GM19238 (cell line): ENCODE measurements around the gene ZNF367.
"Not testable (repeated sequence)": the region's sequence is repeated elsewhere in the genome, so short reads cannot be mapped to it uniquely, and the experiment has no call there.

Experiments used
- DNase-seq: peaks from one replicate; pipeline ENCODE4 v3.0.0; 2011; ENCODE audit warnings: low spot score; ENCODE audit not compliant: insufficient read length

The ZNF367 gene

DNA sequence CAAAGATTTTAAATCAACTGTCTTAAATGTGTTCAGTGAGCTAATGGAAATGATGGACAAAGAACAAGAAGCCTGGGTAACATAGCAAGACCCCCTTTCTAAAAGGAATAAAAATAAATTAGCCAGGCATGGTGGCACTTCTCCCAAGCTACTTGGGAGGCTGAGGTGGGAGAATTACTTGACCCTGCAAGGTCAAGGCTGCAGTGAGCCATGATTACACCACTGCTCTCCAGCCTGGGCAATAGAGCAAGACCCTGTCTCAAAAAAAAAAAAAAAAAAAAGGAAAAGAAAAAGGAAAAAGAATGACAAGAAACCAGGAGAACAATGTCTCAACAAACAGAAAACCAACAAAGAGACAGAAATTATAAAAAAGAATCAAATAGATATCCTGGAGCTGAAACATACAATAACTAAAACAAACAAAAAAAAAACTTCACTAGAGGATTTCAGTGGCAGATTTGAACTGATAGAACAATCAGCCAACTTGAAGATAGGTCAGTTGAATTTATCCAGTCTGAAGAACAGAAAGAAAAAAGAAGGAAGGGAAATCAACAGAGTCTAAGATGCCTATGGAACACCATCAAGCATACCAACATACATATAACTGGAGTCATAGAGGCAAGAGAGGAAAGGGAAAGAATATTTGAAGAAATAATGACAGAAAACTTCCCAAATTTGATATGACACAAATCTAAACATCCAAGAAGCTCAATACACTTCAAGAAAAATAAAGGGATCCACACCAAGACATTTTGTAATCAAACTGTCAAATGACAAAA lies 17.8 kb downstream of the ZNF367 start:
- DNase-seq: no peak

DNA sequence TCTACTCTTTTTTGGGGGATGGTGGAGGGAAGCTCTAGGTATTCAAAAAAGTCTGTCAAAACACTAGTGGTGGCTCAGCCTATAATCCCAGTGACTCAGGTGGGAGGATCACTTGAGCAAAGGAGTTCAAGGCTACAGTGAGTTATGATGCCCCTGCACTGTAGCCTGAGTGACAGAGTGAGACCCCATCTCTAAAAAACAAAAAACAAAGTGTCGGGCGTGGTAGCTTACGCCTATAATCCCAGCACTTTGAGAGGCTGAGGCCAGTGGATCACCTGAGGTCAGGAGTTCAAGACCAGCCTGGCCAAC lies 18.9 kb downstream of the ZNF367 start:
- no peak for DNase-seq

DNA sequence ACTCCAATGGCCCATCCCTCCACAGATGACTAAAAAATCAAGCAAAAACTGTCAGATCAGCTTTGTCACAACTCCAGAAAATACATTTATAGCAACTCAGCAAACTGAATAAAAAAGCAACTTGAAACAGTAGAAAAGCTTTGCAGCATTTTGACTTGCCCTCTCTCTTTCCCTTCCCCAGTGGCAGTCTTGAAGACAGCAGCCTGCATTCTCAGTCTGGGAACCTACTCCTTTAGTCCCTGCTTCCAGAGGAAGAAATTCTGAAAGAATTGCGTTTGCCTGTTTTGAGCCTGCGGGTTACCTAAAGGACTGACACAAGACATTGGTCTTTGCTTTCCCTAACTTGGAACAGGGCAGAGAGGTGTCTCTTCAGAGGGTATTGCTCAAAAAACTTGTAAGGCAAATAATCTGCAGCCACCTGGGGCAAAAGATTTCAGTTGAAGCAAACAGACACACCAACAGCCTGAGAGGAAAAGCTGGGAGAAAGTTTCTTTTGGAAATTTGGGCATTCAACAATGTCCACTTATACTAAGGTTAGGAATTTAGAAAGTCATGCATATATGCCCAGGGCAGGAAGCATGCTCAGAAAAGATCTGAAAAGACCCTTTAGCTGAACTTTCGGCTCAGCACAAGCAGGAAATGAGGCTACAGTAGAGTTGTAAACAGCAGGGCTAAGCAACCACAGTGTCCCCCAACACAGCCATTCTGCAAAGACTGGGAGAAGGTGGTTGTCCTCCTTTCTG lies 19.4 kb downstream of the ZNF367 start:
- DNase-seq: no peak

DNA sequence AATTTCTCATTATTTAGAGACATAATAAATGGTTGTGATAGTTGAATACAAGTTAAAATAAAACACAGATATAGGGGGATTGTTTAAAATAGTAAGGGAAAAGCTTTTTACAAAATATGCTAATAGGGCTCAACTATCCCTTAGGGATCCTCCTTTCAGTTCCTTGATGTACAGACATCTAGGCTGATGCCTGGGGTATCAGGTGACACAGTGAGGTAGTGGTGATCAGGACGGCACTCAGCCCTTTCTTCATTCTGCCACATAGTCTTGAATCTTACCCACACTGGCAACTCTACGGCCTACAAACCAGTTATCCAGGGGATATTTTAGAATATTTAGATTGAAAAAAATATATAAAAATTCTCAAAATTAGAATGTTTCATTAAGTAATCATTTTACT lies 22.2 kb downstream of the ZNF367 start:
- no peak for DNase-seq

DNA sequence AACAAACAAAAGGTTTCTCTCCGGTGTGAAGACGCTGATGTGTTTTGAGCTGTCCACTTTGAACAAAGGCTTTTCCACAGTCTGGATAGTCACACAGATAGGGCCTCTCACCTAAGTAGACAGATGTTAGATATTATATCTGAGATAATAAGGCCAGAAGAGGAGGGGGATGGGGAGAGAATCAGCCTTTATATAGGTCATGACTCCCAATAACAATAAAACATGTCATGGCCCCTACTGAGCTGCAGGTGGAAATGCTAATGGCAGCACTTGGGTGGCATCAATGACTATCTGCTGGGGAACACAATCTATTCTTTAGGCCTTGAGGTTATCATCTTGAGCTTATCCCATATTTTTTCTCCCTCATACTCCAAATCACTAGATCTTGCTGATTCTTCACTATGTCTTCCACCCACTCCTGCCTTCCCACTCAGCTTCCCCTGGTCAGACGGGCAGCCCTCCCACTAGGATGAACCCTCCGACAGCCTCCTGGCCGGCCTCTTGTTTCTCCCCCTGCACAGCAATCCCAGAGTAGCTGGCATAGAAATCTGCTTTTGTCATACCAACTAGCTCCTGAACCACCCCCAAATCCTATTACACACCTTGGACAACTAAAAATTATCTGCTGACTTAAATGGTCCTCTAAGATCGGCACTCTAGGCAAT lies 23.2 kb downstream of the ZNF367 start:
- no peak for DNase-seq

DNA sequence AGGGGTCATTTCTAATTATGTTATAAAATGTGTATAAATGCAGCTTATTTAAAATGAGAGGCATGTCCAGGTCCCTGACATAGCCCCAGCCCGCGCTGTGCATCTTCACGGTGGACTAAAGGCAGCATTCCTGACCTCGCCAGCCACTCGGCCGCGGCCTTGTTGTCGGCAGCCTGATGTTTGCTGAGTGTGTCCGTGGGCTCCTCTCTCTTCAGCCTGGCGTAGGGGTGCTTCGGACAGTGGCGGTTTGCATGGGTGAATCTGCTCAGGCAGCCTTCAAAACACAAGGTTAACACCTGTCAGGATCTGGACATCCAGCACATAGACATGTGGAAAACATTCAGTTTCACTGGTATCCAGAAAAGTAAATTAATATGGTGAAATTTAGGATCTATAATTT lies 25.9 kb downstream of the ZNF367 start:
- DNase-seq: no peak

DNA sequence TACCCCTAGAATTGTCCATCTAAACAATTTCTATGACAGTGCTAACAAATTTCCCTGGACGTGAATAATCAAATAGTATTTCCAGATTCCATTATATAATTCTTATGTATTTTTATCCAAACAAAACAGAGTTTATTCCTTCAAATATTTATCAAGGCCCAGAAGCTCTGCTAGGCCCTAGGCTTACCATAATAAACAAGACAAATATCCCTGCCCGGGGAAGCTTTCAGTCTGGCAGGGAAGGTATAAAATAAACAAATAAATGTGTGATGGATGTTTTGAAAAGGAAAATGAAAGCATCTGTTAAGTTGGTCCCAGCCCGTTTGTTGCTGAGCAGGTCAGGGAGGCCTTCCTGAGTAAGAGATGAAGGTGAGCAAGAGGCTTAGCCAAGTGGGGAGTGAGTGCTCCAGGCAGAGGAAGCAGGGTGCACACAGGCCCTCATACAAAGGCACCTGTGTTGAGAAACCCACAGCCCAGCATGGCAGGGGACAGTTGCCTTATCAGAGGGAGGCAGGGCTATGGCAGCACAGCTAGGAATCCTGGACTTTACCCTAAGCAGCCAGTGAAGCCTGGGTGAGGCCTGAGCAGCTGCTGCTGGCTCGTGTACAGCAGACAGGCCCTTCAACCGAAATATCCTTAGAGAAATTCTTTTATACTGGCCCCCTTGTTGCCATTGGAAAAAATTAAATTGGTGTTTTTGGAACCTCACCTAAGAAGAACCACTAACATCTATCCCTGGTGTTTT lies 27.0 kb downstream of the ZNF367 start:
- DNase-seq: no peak

DNA sequence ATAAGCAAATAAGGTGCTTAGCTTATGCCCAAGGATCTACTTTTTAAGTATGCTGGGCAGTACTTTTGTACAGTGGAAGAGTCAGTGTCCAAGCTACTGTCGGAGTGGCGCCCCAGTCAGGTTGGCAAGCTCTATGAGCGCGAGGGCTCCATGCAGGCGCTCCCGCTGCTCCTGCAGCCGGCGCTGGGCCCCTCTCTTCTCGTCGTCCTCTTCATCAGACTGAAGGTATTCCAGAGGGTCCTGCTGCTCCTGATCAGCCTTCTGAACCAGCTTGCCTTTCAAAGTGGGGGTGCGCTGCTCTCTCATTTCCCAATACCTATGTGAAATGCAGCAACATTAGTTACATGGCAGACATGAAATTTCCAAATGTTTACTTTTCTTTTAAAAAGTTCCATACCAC lies 30.0 kb downstream of the ZNF367 start:
- DNase-seq: no peak

DNA sequence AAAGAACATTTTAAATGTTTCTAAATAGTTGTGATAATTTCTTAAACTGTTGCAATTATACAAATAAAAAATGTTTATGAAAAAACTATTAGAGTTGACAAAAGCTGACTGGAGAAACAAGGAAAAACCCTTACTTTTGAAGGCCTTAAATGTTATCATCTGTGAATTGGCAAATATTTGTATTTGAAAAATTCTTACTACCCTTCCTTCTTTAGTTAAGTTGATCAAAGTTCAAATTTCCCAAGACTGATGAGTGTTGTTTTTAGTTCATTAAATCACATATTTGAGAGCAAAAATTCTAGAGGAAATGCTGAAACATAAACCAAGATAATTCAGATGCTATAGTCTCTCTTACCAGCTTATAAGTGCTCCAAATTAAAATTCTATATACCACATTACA lies 32.0 kb downstream of the ZNF367 start:
- DNase-seq: no peak

DNA sequence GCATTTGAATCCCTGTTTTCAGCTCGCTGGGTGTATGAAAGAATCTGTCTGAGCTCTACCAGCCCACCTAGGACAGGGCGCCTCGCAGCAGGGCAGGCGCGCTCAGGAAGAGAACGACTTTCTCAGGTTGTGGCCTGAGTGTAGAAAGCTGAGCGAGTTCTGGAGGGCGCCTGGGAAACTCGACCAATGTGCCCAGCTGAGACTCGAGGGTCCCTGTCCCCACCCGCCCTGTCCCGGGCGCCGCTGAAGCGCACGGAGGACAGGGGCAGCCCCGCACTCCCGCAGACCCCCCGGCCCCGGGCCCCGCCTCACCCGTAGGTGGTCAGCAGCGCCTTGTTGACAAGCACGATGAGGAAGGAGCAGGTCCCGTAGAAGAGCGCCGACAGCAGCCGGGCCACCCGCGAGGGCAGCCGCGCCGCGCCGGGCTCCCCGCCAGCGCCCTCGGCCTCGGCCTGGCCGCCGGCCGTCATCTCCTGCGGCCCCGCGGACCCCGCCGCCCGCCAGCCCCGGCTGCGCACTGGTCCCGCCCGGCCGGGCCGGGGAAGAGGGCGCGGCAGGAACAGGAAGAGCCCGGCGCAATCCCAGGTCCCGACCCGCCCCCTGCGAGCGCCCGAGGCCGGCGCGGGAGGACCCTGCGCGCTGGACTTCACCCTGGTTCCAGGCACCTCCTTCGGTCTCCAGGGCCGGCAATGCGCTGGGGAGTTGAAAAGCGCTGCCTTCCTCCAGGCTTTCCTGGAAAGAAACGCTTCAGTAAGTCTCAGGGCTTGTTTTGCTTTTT lies 34.8 kb downstream of the ZNF367 start, which contains the start of gene SLC35D2:
SLC35D2 (minus strand) TSS at position 547 of the 778 bp plus-strand sequence; CDS start at position 470, 77 bp downstream.
- DNase-seq: peak; percentile 40

DNA sequence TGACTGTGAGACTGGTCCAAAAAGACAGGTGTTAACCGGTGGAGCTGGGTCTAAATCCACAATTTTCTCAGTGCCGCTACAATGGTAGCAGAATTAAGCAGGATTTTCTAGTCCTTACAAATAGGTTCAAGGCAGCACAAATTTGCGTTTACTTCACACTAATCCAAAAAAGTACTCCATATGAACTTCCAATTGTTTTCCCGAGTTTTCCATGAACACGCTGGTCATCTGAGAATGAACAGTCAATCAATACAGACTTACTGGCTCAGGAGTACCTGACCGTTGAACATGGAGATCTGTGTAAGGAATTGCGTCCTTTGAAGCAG lies 35.4 kb downstream of the ZNF367 start:
- no peak for DNase-seq

DNA sequence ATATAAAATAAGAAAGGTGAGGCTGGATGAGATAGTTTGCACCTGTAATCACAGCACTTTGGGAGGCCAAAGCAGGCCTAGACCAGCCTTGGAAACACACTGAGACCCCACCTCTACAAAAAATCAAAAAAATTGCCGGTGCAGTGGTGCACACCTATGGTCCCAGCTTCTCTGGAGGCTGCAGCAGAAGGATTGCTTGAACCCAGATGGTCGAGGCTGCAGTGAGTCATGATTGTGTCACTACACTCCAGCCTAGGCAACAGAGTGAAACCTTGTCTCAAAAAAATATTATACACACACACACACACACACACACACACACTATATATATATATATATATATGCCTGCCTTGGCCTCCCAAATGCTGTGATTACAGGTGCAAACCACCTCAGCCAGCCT lies 36.0 kb downstream of the ZNF367 start:
- no peak for DNase-seq

DNA sequence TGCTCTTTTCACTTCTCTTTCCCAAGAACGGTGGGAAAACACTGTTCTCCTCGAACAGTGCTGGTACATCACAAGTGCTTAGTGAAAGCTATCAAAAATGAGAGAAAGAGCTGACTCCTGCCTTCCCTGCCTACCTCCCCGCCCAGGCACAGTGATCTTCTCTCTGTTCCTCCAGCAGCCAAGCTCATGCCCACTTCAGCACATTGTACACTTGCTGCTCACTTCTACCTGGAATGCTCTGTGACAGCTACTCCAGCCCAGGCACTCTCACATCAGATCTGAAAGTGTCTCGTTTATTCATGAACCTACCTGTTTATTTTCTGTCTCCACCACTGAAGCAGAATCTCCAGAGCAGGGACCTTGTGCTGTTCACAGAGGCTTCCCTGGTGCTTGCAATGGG lies 36.5 kb downstream of the ZNF367 start:
- no peak for DNase-seq

DNA sequence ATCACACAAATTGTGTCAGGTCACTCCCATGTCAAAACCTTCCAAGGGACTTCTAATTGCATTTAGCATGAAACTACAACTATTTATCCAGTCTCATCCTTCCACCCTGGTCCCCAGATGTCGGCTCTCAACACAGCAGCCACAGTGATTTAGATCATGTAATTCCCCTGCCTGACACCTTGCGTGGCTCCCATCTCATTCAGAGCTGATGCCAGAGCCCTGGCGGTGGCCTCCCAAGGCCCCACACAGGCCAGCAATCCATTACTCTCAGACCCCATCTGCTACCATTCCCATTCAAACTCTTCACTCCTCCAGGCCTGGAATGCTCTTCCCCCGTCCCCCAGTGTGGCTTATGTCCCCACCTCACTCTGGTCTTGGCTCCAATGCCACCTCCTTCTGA lies 37.0 kb downstream of the ZNF367 start:
- no peak for DNase-seq

DNA sequence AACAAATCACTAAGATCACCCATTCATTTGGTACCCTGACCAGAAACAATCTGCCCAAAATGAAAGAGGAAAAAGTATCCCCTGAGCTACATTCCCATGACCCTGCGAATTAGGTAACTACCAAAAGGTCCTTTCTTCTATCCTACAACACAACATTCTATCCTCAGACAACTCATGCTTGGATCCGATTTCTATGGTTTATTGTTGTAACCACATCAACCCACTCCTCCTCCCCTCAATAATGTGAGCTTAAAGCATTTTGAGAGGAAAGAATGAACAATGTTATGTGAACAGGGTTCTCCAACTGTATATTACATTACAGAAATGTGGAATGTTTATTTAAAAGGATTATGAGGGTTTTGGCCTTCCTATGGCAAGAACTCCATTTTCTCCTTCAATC lies 38.7 kb downstream of the ZNF367 start:
- no peak for DNase-seq

DNA sequence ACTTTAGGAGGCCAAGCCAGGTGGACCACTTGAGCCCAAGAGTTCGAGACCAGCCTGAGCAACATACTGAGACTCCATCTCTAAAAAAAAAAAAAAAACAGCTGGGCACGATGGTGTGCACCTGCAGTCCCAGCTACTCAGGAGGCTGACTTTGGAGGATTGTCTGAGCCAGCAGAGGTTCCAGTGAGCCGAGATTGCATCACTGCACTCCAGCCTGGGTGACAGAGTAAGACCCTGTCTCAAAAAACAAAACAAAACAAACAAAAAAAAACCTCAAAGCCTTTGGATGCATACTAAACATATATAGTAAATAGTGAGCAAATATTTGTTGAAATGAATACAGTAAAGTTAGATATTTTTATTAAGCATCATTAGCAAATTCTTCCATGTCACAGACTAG lies 40.0 kb downstream of the ZNF367 start:
- no peak for DNase-seq

DNA sequence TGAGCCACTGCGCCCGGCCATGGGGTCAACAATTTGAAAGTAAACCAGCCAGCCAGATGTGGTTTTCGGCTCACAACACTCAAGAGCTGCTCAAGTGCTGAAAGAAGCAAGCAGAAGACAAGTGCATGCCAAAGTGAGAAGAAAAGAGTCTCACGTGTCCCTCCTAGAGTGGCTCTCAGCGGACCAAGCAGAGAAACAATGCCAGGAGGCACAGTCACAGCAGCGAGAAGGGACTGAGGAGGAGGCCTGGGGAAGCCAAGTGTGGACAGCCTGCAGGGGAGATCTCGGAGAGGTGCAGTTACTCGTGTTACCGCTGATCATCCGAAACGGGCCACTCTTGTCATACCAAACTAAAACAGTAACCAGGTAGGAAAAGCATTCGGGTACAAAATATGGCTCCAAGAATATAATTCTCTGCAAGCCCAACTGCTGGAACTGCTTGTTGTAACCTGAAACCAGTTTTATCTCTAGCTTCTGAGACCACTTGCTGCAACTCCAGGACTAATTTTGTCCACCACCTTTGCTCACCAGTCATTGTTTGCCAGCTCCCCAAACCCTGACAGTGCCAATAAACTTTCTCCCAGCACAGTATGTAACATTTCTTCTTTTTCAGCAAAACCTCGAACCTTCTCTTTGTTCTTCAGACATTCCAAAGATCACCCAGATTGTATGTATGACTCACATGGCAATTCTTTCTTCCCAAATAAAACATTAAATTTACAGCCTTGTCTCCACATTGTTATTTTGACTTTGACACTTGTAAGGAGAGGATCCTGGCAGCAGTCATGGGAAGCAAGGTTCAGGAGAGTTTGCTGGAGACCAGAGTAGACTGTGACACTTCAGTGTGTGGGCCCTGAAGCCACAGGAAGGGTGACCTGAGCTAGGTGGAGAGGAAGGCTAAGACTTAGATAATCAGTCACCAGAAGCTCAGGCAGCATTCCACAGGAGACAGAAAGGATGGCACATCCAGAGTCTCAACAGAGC lies 41.0 kb downstream of the ZNF367 start:
- no peak for DNase-seq

DNA sequence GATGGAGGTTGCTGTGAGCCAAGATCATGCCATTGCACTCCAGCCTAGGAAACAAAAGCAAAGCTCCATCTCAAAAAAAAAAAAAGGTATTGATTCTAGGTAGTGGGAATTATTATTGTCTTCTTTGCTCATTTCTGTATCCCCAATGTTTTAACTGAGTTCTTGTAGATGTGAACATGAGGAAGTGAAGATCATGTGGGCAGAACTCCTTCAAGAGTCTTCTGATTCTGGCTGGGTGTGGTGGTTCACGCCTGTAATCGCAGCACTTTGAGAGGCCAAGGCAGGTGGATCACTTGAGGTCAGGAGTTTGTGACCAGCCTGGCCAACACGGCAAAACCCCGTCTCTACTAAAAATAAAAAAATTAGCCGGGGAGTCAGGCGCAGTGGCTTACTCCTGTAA lies 42.7 kb downstream of the ZNF367 start:
- not testable (repeated sequence) for DNase-seq

DNA sequence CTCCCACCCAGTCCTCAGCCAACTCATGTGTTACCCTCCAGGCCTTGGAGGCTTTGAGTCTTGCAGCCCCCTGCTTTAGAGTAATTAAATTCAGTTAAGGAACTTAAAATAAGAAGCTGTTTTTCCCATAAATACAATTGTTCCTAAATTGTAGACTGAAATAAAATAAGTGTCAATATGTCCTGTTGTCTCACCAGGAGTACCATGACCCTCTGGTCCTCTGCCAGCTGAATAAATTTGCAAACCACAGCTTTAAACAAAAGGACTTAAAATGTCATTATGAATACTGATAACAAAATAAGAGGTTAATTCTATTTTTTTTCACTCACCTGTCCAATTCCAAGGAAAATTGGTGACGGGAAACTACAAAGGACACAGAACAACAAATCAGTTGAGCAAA lies 50.2 kb downstream of the ZNF367 start:
- DNase-seq: no peak
